DOHH2 (cell line): Measurements from ENCODE around the gene CCT2.

Experiments used
- CTCF ChIP-seq: fragments of 200-600 bp; sonication (generic); IDR thresholded peaks from one replicate; pipeline ENCODE4 v1.5.1; 2014; ENCODE audit warnings: antibody characterized with exemption, mild to moderate bottlenecking, low read depth, low read length; ENCODE audit not compliant: poor library complexity, severe bottlenecking
- EZH2phosphoT487 ChIP-seq: fragments of 200-600 bp; sonication (generic); IDR thresholded peaks from 2 replicates; pipeline ENCODE4 v1.6.1; 2017; ENCODE audit warnings: borderline replicate concordance, mild to moderate bottlenecking, antibody characterized with exemption, low read length, moderate library complexity, mixed read lengths

GRCh38 chr12:69610729-69611128, 25.5 kb downstream of the CCT2 start, which contains the start of gene LRRC10:
- no peak for TF ChIP-seq CTCF
- no peak for TF ChIP-seq EZH2phosphoT487
